H9 (cell line): ENCODE data around the gene ALMS1. TPM values are rescaled to one million over a fixed set of nuclear protein-coding genes. Genes with fewer than 3 reads are reported as not detected.

ENCODE experiments used
- DNase-seq: peaks from one replicate; pipeline ENCODE4 v3.0.0-alpha.2; 2017
- H2AFZ ChIP-seq: one replicate; pipeline ENCODE4 v1.6.1; 2013; ENCODE audit warnings: mild to moderate bottlenecking, low read length, control low read depth, moderate library complexity
- H2AK5ac ChIP-seq: 2 replicates; pipeline ENCODE4 v1.6.1; 2013; ENCODE audit warnings: low read length, control low read depth, mixed read lengths; ENCODE audit not compliant: insufficient read length
- H2BK120ac ChIP-seq: one replicate; pipeline ENCODE4 v1.6.1; 2013; ENCODE audit warnings: low read depth, mild to moderate bottlenecking, low read length, control low read depth, inconsistent platforms; ENCODE audit not compliant: poor library complexity, severe bottlenecking
- H2BK12ac ChIP-seq: 2 replicates; pipeline ENCODE4 v1.6.1; 2013; ENCODE audit warnings: low read length, control low read depth, mixed read lengths, low read depth; ENCODE audit not compliant: insufficient read length
- H2BK15ac ChIP-seq: 2 replicates; pipeline ENCODE4 v1.6.1; 2013; ENCODE audit warnings: low read depth, low read length, control low read depth
- H2BK20ac ChIP-seq: one replicate; pipeline ENCODE4 v1.6.1; 2013; ENCODE audit warnings: low read depth, mild to moderate bottlenecking, low read length, control low read depth, inconsistent platforms; ENCODE audit not compliant: poor library complexity, severe bottlenecking
- H2BK5ac ChIP-seq: 2 replicates; pipeline ENCODE4 v1.6.1; 2013; ENCODE audit warnings: low read length, control low read depth, mixed read lengths; ENCODE audit not compliant: insufficient read length
- H3K14ac ChIP-seq: 2 replicates; pipeline ENCODE4 v1.6.1; 2013; ENCODE audit warnings: low read length, control low read depth; ENCODE audit not compliant: insufficient read depth
- H3K18ac ChIP-seq: 2 replicates; pipeline ENCODE4 v1.6.1; 2013; ENCODE audit warnings: low read depth, mild to moderate bottlenecking, mixed read lengths, low read length, control low read depth; ENCODE audit not compliant: insufficient read length
- H3K23ac ChIP-seq: 2 replicates; pipeline ENCODE4 v1.6.1; 2013; ENCODE audit warnings: low read length, control low read depth, mixed read lengths, low read depth; ENCODE audit not compliant: insufficient read length
- H3K23me2 ChIP-seq: 2 replicates; pipeline ENCODE4 v1.6.1; 2013; ENCODE audit warnings: low read depth, mild to moderate bottlenecking, mixed read lengths, low read length, control low read depth; ENCODE audit not compliant: insufficient read length, poor library complexity, severe bottlenecking
- H3K27ac ChIP-seq: 2 replicates; pipeline ENCODE4 v1.5.1; 2013; ENCODE audit warnings: low read length, control low read depth, mixed read lengths, low read depth; ENCODE audit not compliant: insufficient read length
- H3K27me3 ChIP-seq: 2 replicates; pipeline ENCODE4 v1.6.1; 2013; ENCODE audit warnings: low read length, control low read depth, inconsistent platforms; ENCODE audit not compliant: insufficient read depth
- H3K4ac ChIP-seq: 2 replicates; pipeline ENCODE4 v1.6.1; 2013; ENCODE audit warnings: low read depth, mild to moderate bottlenecking, control low read depth, inconsistent platforms, low read length, moderate library complexity
- H3K4me1 ChIP-seq: 2 replicates; pipeline ENCODE4 v1.6.1; 2013; ENCODE audit warnings: low read length, control low read depth, inconsistent platforms; ENCODE audit not compliant: insufficient read depth
- H3K4me2 ChIP-seq: 2 replicates; pipeline ENCODE4 v1.6.1; 2013; ENCODE audit warnings: low read length, control low read depth, mixed read lengths; ENCODE audit not compliant: insufficient read length, insufficient read depth
- H3K56ac ChIP-seq: 2 replicates; pipeline ENCODE4 v1.6.1; 2013; ENCODE audit warnings: low read depth, mild to moderate bottlenecking, mixed read lengths, low read length, control low read depth; ENCODE audit not compliant: insufficient read length
- H3K79me1 ChIP-seq: 2 replicates; pipeline ENCODE4 v1.6.1; 2013; ENCODE audit warnings: low read depth, mild to moderate bottlenecking, moderate library complexity, low read length, control low read depth, inconsistent platforms; ENCODE audit not compliant: insufficient read depth, poor library complexity, severe bottlenecking
- H3K79me2 ChIP-seq: 2 replicates; pipeline ENCODE4 v1.6.1; 2013; ENCODE audit warnings: low read length, control low read depth, inconsistent platforms; ENCODE audit not compliant: insufficient read depth
- H3K9ac ChIP-seq: 2 replicates; pipeline ENCODE4 v1.6.1; 2013; ENCODE audit warnings: low read length, control low read depth, mixed read lengths; ENCODE audit not compliant: insufficient read length; ENCODE audit errors: extremely low read depth
- H3K9me3 ChIP-seq: one replicate; pipeline ENCODE4 v1.6.1; 2013; ENCODE audit warnings: low read depth, low read length, inconsistent platforms; ENCODE audit not compliant: control insufficient read depth
- H3T11ph ChIP-seq: one replicate; pipeline ENCODE4 v1.6.1; 2013; ENCODE audit warnings: mild to moderate bottlenecking, low read length, control low read depth, inconsistent platforms
- H4K20me1 ChIP-seq: one replicate; pipeline ENCODE4 v1.6.1; 2013; ENCODE audit not compliant: control insufficient read depth, insufficient read length, insufficient read depth
- H4K5ac ChIP-seq: 2 replicates; pipeline ENCODE4 v1.6.1; 2013; ENCODE audit warnings: low read depth, mild to moderate bottlenecking, mixed read lengths, low read length, control low read depth; ENCODE audit not compliant: insufficient read length
- H4K8ac ChIP-seq: replicated peaks from 2 replicates; pipeline ENCODE4 v1.6.1; 2013; ENCODE audit warnings: low read length, control low read depth, mixed read lengths, low read depth; ENCODE audit not compliant: insufficient read length
- H4K91ac ChIP-seq: 2 replicates; pipeline ENCODE4 v1.6.1; 2013; ENCODE audit warnings: low read depth, mild to moderate bottlenecking, moderate library complexity, mixed read lengths, low read length, control low read depth; ENCODE audit not compliant: insufficient read length
- H3K27ac Mint-ChIP-seq, 3 experiments: 2 replicates in 2 of 3; 3 replicates in 1 of 3; pipeline ENCODE4 v1.8.0; 2020 to 2021; ENCODE audit warnings: mixed read lengths in 3 of 3, mild to moderate bottlenecking in 1 of 3, moderate library complexity in 1 of 3
- H3K27me3 Mint-ChIP-seq: 2 replicates; pipeline ENCODE4 v1.8.0; 2021; ENCODE audit warnings: low read depth, mild to moderate bottlenecking, moderate library complexity, mixed read lengths
- H3K36me3 Mint-ChIP-seq, 3 experiments: 2 replicates in 2 of 3; 3 replicates in 1 of 3; pipeline ENCODE4 v1.8.0; 2020 to 2021; ENCODE audit warnings: low read depth in 3 of 3, mixed read lengths in 3 of 3; ENCODE audit not compliant: insufficient read depth in 1 of 3
- H3K4me1 Mint-ChIP-seq, 2 experiments: 2 replicates each; pipeline ENCODE4 v1.8.0; 2020; ENCODE audit warnings: mixed read lengths in 2 of 2
- H3K4me3 Mint-ChIP-seq, 2 experiments: 2 replicates in 1 of 2; 3 replicates in 1 of 2; pipeline ENCODE4 v1.8.0; 2020 to 2021; ENCODE audit warnings: mild to moderate bottlenecking in 2 of 2, mixed read lengths in 2 of 2, moderate library complexity in 1 of 2
- H3K9me3 Mint-ChIP-seq, 2 experiments: 2 replicates in 1 of 2; 3 replicates in 1 of 2; pipeline ENCODE4 v1.8.0; 2020; ENCODE audit warnings: mild to moderate bottlenecking in 2 of 2, mixed read lengths in 2 of 2, moderate library complexity in 1 of 2
- WGBS: extraction: QIAGEN DNeasy Blood & Tissue Kit; methylation state at CpG from one replicate; pipeline ENCODE4 v1.1.7; 2013; ENCODE audit warnings: missing lambda C conversion rate, low lambda C conversion rate, mixed read lengths; ENCODE audit not compliant: insufficient read length; ENCODE audit errors: extremely low coverage; 5-methylcytosine and 5-hydroxymethylcytosine counted together
- total RNA-seq: library from RNA; stranded (reverse); gene quantifications from 2 replicates; pipeline ENCODE4 v1.2.1, GENCODE V29; 2021
- TF ChIP-seq, protein P1 (sequence below): fragments of 200-600 bp; sonication (generic); conservative IDR thresholded peaks from 3 replicates; pipeline ENCODE4 v1.8.0; 2021; ENCODE audit warnings: antibody characterized with exemption, mild to moderate bottlenecking

ALMS1 gene
- total RNA-seq, 1 experiment from 2014 or later = 36.2 TPM

DNA sequence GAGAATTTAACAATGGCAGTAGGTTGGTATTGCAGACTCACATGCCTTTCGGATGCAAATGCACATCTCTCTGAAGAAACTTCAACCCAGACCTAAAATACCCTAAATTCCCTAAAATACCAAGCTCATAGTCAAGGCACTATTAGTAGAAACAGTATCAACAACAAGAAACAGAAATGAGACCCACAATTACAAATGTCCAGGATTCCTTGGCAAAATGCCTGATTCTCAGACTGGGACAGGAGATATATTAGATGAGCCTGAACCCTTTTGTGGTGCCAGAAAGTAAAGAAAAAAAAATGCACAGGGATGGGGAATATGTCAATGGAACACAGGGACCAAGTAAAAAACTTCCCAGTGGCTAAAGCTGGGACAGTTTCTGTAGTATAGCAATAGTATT, 179.3 kb downstream of the ALMS1 start:
- no peaks in the 10 kb centered on the region for H3K4me1 ChIP-seq
- H3K14ac ChIP-seq = no peak overlapping the region
- H3K56ac ChIP-seq = no peak overlapping the region
- H4K5ac ChIP-seq = no peak overlapping the region
- H3T11ph ChIP-seq = no peak overlapping the region
- H3K23ac ChIP-seq = no peak overlapping the region
- H4K91ac ChIP-seq = no peak overlapping the region
- H3K23me2 ChIP-seq = no peaks in the 10 kb centered on the region
- H3K9me3 Mint-ChIP-seq = no peaks in the 10 kb centered on the region
- H2AFZ ChIP-seq = no peak overlapping the region
- H3K27ac ChIP-seq = no peak overlapping the region
- H2AK5ac ChIP-seq = no peak overlapping the region
- H3K27me3 Mint-ChIP-seq = no peaks in the 10 kb centered on the region
- H2BK15ac ChIP-seq = no peak overlapping the region
- H3K9ac ChIP-seq = no peak overlapping the region
- H3K79me1 ChIP-seq = no peaks in the 10 kb centered on the region
- H3K4ac ChIP-seq = no peak overlapping the region
- H3K4me3 Mint-ChIP-seq = no peak overlapping the region
- H2BK5ac ChIP-seq = no peak overlapping the region
- H3K4me1 Mint-ChIP-seq = peaks cover 12 to 24% of the 10 kb centered on the region in 2 experiments
- no peak overlapping the region for H4K8ac ChIP-seq
- TF ChIP-seq, protein P1, sequence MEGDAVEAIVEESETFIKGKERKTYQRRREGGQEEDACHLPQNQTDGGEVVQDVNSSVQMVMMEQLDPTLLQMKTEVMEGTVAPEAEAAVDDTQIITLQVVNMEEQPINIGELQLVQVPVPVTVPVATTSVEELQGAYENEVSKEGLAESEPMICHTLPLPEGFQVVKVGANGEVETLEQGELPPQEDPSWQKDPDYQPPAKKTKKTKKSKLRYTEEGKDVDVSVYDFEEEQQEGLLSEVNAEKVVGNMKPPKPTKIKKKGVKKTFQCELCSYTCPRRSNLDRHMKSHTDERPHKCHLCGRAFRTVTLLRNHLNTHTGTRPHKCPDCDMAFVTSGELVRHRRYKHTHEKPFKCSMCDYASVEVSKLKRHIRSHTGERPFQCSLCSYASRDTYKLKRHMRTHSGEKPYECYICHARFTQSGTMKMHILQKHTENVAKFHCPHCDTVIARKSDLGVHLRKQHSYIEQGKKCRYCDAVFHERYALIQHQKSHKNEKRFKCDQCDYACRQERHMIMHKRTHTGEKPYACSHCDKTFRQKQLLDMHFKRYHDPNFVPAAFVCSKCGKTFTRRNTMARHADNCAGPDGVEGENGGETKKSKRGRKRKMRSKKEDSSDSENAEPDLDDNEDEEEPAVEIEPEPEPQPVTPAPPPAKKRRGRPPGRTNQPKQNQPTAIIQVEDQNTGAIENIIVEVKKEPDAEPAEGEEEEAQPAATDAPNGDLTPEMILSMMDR = no peak
- no peak overlapping the region for H3K18ac ChIP-seq
- no peak overlapping the region for H2BK12ac ChIP-seq
- H3K9me3 ChIP-seq = no peaks in the 10 kb centered on the region
- peak overlapping the region in 1 of 3 experiments; percentile 93; a peak in 2 of 7 replicates for H3K27ac Mint-ChIP-seq
- H4K20me1 ChIP-seq = no peaks in the 10 kb centered on the region
- DNase-seq = no peak
- no peaks in the 10 kb centered on the region for H3K79me2 ChIP-seq
- H2BK20ac ChIP-seq = no peak overlapping the region
- H3K4me2 ChIP-seq = no peak overlapping the region
- H2BK120ac ChIP-seq = no peak overlapping the region
- WGBS = no CpG with 5 or more reads among the region's 1 CpG
- H3K27me3 ChIP-seq = no peaks in the 10 kb centered on the region
- H3K36me3 Mint-ChIP-seq = peaks cover 0 to 14% (median 14%) of the 10 kb centered on the region in 3 experiments; a peak in 5 of 7 replicates
